ENCODE results near the gene CA5A. TPM values are rescaled to one million over a fixed set of nuclear protein-coding genes. Genes with fewer than 3 reads are reported as not detected.

CA5A gene
- total and polyA plus RNA-seq, 2 of the 13 experiments (the other 11 are each of a cell fraction or from before 2014, with no cell fraction given): 66.8 to 106 TPM

- TF ChIP-seq TRAFD1 (CRISPR knock-in tag; IDR thresholded peaks at IDR 0.05; ENCODE audit: borderline replicate concordance) (peak; percentile 58; the same call in 1 of the 2 replicates), ZNF660 (CRISPR knock-in tag; IDR thresholded peaks at IDR 0.05; ENCODE audit: borderline replicate concordance, low read depth) (no peak), ZFP36 (IDR thresholded peaks at IDR 0.05; ENCODE audit: borderline replicate concordance, low read depth, low read length, partially characterized antibody) (no peak), STAG1 (CRISPR knock-in tag; IDR thresholded peaks at IDR 0.05) (no peak), MEIS2 (CRISPR knock-in tag; IDR thresholded peaks at IDR 0.05) (peak; percentile 42; the same call in 1 of the 2 replicates), BRCA1 (CRISPR knock-in tag; IDR thresholded peaks at IDR 0.05) (no peak; the same call in 1 of the 2 replicates), KLF9 (CRISPR knock-in tag; IDR thresholded peaks at IDR 0.05; ENCODE audit: low read depth) (no peak), ETV5 (CRISPR knock-in tag; IDR thresholded peaks at IDR 0.05; ENCODE audit: borderline replicate concordance) (peak; percentile 88; the same call in 1 of the 2 replicates), ATM (IDR thresholded peaks at IDR 0.05; ENCODE audit: borderline replicate concordance) (no peak), SCMH1 (CRISPR knock-in tag; IDR thresholded peaks at IDR 0.05; ENCODE audit: borderline replicate concordance) (no peak), NFE2L2 (IDR thresholded peaks at IDR 0.05; ENCODE audit: low read length) (no peak), ZEB1 (IDR thresholded peaks at IDR 0.05; ENCODE audit: insufficient replicate concordance, low read depth) (no peak), ZNF430 (CRISPR knock-in tag; IDR thresholded peaks at IDR 0.05) (0 out of 2 replicates have a peak, but pooled peaks have one; percentile 48), FOXK2 (IDR thresholded peaks at IDR 0.05) (no peak), PLSCR1 (CRISPR knock-in tag; IDR thresholded peaks at IDR 0.05; ENCODE audit: borderline replicate concordance) (no peak), ZNF574 (CRISPR knock-in tag; IDR thresholded peaks at IDR 0.05) (peak; percentile 61), ZNF563 (CRISPR knock-in tag; IDR thresholded peaks at IDR 0.05) (peak; percentile 21; the same call in 1 of the 2 replicates), ZNF782 (CRISPR knock-in tag; IDR thresholded peaks at IDR 0.05; ENCODE audit: borderline replicate concordance) (no peak), ATF6 (CRISPR knock-in tag; conservative IDR thresholded peaks at IDR 0.05) (no peak), ZNF317 (CRISPR knock-in tag; IDR thresholded peaks at IDR 0.05) (peak; percentile 88; the same call in 1 of the 2 replicates), HOXA5 (CRISPR knock-in tag; IDR thresholded peaks at IDR 0.05) (no peak; the same call in 1 of the 2 replicates), HNF4A (CRISPR knock-in tag; IDR thresholded peaks at IDR 0.05) (peak; percentile 61)
These were observed 80.2 kb downstream of the CA5A start (continued) for GRCh38 chr16:87855852-87856715.
